Keratinocyte (primary cell): ENCODE results near the gene FAM114A1. TPM values are rescaled to one million over a fixed set of nuclear protein-coding genes. Genes with fewer than 3 reads are reported as not detected.

ENCODE experiments used
- DNase-seq: peaks from one replicate; pipeline ENCODE4 v3.0.0-alpha.2; 2011; ENCODE audit warnings: low read depth, missing footprints, low spot score
- FAIRE-seq: peaks from 2 replicates; lab custom pipeline; 2011; peaks lifted over from hg19 to GRCh38; lab: Jason Lieb, UNC
- H2AFZ ChIP-seq: 2 replicates; pipeline ENCODE4 v1.6.0; 2012; ENCODE audit warnings: low read length, control low read depth, inconsistent platforms; ENCODE audit not compliant: control insufficient read depth
- H3K27ac ChIP-seq: 2 replicates; pipeline ENCODE4 v1.5.1; 2011; ENCODE audit warnings: low read length; ENCODE audit not compliant: control insufficient read depth, insufficient read depth
- H3K27me3 ChIP-seq: 3 replicates; pipeline ENCODE4 v1.6.0; 2011; ENCODE audit warnings: low read length; ENCODE audit not compliant: control insufficient read depth, insufficient read depth; ENCODE audit errors: extremely low read depth
- H3K36me3 ChIP-seq, 2 experiments: 2 replicates in 1 of 2; 3 replicates in 1 of 2; pipeline ENCODE4 v1.5.1; 2011; ENCODE audit warnings: low read length in 2 of 2, mild to moderate bottlenecking in 1 of 2; ENCODE audit not compliant: control insufficient read depth in 2 of 2, insufficient read depth in 2 of 2; ENCODE audit errors: extremely low read depth in 1 of 2
- H3K4me1 ChIP-seq: 3 replicates; pipeline ENCODE4 v1.5.1; 2011; ENCODE audit warnings: low read length; ENCODE audit not compliant: control insufficient read depth, insufficient read depth; ENCODE audit errors: extremely low read depth
- H3K4me2 ChIP-seq: 3 replicates; pipeline ENCODE4 v1.6.0; 2011; ENCODE audit warnings: low read depth, low read length; ENCODE audit not compliant: control insufficient read depth, insufficient read depth; ENCODE audit errors: extremely low read depth
- H3K4me3 ChIP-seq, 3 experiments: fragments of 200-600 bp in 1 of 3; sonication (generic) in 1 of 3; 2 replicates in 2 of 3; 3 replicates in 1 of 3; pipeline ENCODE4 v1.5.1; 2011 to 2016; ENCODE audit warnings: low read length in 3 of 3, mild to moderate bottlenecking in 3 of 3, control low read depth in 2 of 3, inconsistent platforms in 1 of 3, low read depth in 1 of 3, mixed read lengths in 1 of 3, mixed run types in 1 of 3, moderate library complexity in 1 of 3; ENCODE audit not compliant: control insufficient read depth in 2 of 3, insufficient read depth in 2 of 3; ENCODE audit errors: extremely low read depth in 1 of 3
- H3K79me2 ChIP-seq: 2 replicates; pipeline ENCODE4 v1.6.0; 2012; ENCODE audit warnings: low read length; ENCODE audit not compliant: control insufficient read depth, insufficient read depth
- H3K9ac ChIP-seq: 3 replicates; pipeline ENCODE4 v1.6.0; 2011; ENCODE audit warnings: low read length; ENCODE audit not compliant: control insufficient read depth, insufficient read depth; ENCODE audit errors: extremely low read depth
- H3K9me1 ChIP-seq: 3 replicates; pipeline ENCODE4 v1.6.0; 2011; ENCODE audit warnings: low read length; ENCODE audit not compliant: control insufficient read depth, insufficient read depth; ENCODE audit errors: extremely low read depth
- H3K9me3 ChIP-seq: 2 replicates; pipeline ENCODE4 v1.5.1; 2012; ENCODE audit warnings: low read depth, low read length; ENCODE audit not compliant: control insufficient read depth
- H4K20me1 ChIP-seq: 3 replicates; pipeline ENCODE4 v1.6.0; 2011; ENCODE audit warnings: low read length; ENCODE audit not compliant: control insufficient read depth, insufficient read depth; ENCODE audit errors: extremely low read depth
- EZH2 ChIP-seq: IDR thresholded peaks from one replicate; pipeline ENCODE4 v1.6.1; 2012; ENCODE audit warnings: inconsistent platforms, mild to moderate bottlenecking, low read length, moderate library complexity
- dilution Hi-C: fragments of 300-500 bp; cut with MboI; formaldehyde crosslinking; loops from one replicate; pipeline ENCODE4 v1.7.0; 2020; ENCODE audit warnings: low sequenced_read_pairs; ENCODE audit not compliant: extremely low pct_ligation_motif_present
- polyA plus RNA-seq, 5 experiments: library from polyadenylated mRNA; depleted of rRNA in 3 of 5; stranded (reverse) in 3 of 5; stranded (forward) in 1 of 5; unstranded in 1 of 5; fragments of >200 nt; gene quantifications; 1 replicate in 1 of 5; 2 replicates in 3 of 5; 3 replicates in 1 of 5; pipeline versions ENCODE4 v1.2.1 to v1.2.3, GENCODE V29; 2011 to 2012; ENCODE audit warnings: missing spikeins in 2 of 5, low read depth in 1 of 5, low replicate concordance in 1 of 5
- TF ChIP-seq, protein P1 (sequence below), 3 experiments: IDR thresholded peaks in 1 of 3; conservative IDR thresholded peaks in 1 of 3; optimal IDR thresholded peaks in 1 of 3; 2 replicates in 2 of 3; 3 replicates in 1 of 3; pipeline versions ENCODE3 to v1.5.1; 2011; ENCODE audit warnings: low read length in 3 of 3, mild to moderate bottlenecking in 3 of 3, moderate library complexity in 2 of 3, control low read depth in 1 of 3, inconsistent platforms in 1 of 3; ENCODE audit not compliant: insufficient read depth in 2 of 3; ENCODE audit errors: extremely low read depth in 1 of 3

Gene FAM114A1
- polyA plus RNA-seq, 1 donor (not counting 4 experiments of a cell fraction or from before 2014, with no cell fraction given), result 47.2 TPM

- no peaks in the 10 kb centered on the region for H3K79me2 ChIP-seq
Measured at GRCh38 chr4:38931125-38931524, 63.5 kb downstream of the FAM114A1 start.

DNA sequence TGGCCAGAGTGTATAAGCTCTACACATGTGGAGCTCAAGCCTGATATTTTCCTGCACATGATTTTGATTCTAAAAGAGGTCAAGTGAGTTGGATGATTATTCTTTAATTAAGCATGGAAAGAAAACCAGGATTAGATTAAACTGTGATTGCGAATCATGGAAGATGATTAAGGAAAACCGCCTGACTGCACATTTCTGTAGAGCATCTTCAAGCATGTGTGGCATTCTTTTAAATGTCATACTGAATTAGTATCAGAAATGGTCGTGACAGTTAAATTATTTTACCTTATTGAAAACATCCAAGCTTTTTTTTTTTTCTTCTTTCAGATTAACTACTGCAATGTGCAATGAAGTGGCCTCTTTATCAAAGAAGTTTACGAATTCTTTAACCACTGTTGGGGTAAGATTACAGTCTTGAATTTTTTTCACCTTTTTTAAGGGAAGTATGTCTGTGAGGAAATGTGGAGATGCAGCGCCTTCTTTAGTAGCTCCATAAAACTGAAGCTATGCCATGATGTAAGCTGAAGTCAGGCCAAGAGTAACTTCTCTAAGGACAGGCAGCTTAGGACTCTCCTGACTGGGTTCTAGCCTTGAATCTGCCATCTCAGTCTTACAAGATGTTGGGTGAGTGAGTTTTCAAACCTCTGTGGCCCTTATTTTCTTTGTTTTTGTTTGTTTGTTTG is 67.9 kb downstream of the FAM114A1 start:
- no peak overlapping the region for H3K4me3 ChIP-seq
- FAIRE-seq (no peak), DNase-seq (no peak)
- no peak overlapping the region for H3K27ac ChIP-seq
- peaks cover 10% of the 10 kb centered on the region in 2 experiments for H3K36me3 ChIP-seq
- H3K27me3 ChIP-seq, result no peaks in the 10 kb centered on the region
- H2AFZ ChIP-seq, result no peak overlapping the region
- no peak overlapping the region for H3K9ac ChIP-seq
- H3K79me2 ChIP-seq, result no peaks in the 10 kb centered on the region
- H3K4me1 ChIP-seq, result no peaks in the 10 kb centered on the region
- no peaks in the 10 kb centered on the region for H3K9me1 ChIP-seq
- H4K20me1 ChIP-seq, result no peaks in the 10 kb centered on the region
- H3K4me2 ChIP-seq, result no peak overlapping the region
- TF ChIP-seq, protein P1, sequence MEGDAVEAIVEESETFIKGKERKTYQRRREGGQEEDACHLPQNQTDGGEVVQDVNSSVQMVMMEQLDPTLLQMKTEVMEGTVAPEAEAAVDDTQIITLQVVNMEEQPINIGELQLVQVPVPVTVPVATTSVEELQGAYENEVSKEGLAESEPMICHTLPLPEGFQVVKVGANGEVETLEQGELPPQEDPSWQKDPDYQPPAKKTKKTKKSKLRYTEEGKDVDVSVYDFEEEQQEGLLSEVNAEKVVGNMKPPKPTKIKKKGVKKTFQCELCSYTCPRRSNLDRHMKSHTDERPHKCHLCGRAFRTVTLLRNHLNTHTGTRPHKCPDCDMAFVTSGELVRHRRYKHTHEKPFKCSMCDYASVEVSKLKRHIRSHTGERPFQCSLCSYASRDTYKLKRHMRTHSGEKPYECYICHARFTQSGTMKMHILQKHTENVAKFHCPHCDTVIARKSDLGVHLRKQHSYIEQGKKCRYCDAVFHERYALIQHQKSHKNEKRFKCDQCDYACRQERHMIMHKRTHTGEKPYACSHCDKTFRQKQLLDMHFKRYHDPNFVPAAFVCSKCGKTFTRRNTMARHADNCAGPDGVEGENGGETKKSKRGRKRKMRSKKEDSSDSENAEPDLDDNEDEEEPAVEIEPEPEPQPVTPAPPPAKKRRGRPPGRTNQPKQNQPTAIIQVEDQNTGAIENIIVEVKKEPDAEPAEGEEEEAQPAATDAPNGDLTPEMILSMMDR (optimal IDR thresholded peaks at IDR 0.05 in 1 of 3, IDR thresholded peaks at IDR 0.05 in 1 of 3, conservative IDR thresholded peaks at IDR 0.05 in 1 of 3; ENCODE audit: extremely low read depth in 1 of 3, insufficient read depth in 2 of 3, low read length in 3 of 3), result no peak
- TF ChIP-seq EZH2, result no peak
- dilution Hi-C loops, result no loop called here
- no peaks in the 10 kb centered on the region for H3K9me3 ChIP-seq

More at GRCh38 chr4:38931125-38931524, 63.5 kb downstream of the FAM114A1 start:
- TF ChIP-seq EZH2, result no peak
- TF ChIP-seq, protein P1 (optimal IDR thresholded peaks at IDR 0.05 in 1 of 3, IDR thresholded peaks at IDR 0.05 in 1 of 3, conservative IDR thresholded peaks at IDR 0.05 in 1 of 3; ENCODE audit: extremely low read depth in 1 of 3, insufficient read depth in 2 of 3, low read length in 3 of 3), result no peak
- Histone ChIP-seq H3K36me3 (peaks cover 9 to 11% of the 10 kb centered on the region in 2 experiments), H4K20me1 (no peaks in the 10 kb centered on the region), H3K27me3 (no peaks in the 10 kb centered on the region), H3K9ac (no peak overlapping the region), H3K4me1 (no peaks in the 10 kb centered on the region), H3K4me3 (no peak overlapping the region), H3K4me2 (no peak overlapping the region), H3K27ac (no peak overlapping the region), H3K9me3 (no peaks in the 10 kb centered on the region), H2AFZ (no peak overlapping the region), H3K9me1 (peaks cover under 1% of the 10 kb centered on the region)
- no peak for FAIRE-seq
- no peak for DNase-seq
- dilution Hi-C loops, result no loop called here
